Spleen (tissue), 11 donors: ENCODE measurements around the gene ATF6. TPM values are rescaled to one million over a fixed set of nuclear protein-coding genes. Genes with fewer than 3 reads are reported as not detected.

Source experiments
- DNase-seq: peaks from one replicate; pipeline ENCODE4 v3.0.0-alpha.2; 2020
- H3K27ac ChIP-seq, 8 donors: fragments of 200-600 bp; sonication (generic) in 7 of 8; 1 replicate in 4 of 8; 2 replicates in 4 of 8; pipeline versions ENCODE4 v1.5.0 to v1.8.0; 2016 to 2021; ENCODE audit warnings: inconsistent platforms in 4 of 8, mild to moderate bottlenecking in 4 of 8, moderate library complexity in 1 of 8
- H3K27me3 ChIP-seq, 7 donors: fragments of 200-600 bp; sonication (generic) in 6 of 7; replicated peaks in 1 of 7; 1 replicate in 4 of 7; 2 replicates in 3 of 7; pipeline versions ENCODE4 v1.5.0 to v1.8.0; 2016 to 2021; ENCODE audit warnings: inconsistent platforms in 3 of 7, mild to moderate bottlenecking in 1 of 7
- H3K36me3 ChIP-seq, 6 donors: fragments of 200-600 bp; sonication (generic) in 5 of 6; 1 replicate in 4 of 6; 2 replicates in 2 of 6; pipeline versions ENCODE4 v1.5.0 to v1.8.0; 2016 to 2021; ENCODE audit warnings: inconsistent platforms in 2 of 6
- H3K4me1 ChIP-seq, 6 donors: fragments of 200-600 bp; sonication (generic) in 5 of 6; 1 replicate in 3 of 6; 2 replicates in 3 of 6; pipeline versions ENCODE4 v1.5.0 to v1.8.0; 2016 to 2021; ENCODE audit warnings: inconsistent platforms in 3 of 6
- H3K4me3 ChIP-seq, 8 donors: fragments of 200-600 bp; sonication (generic) in 7 of 8; 1 replicate in 4 of 8; 2 replicates in 4 of 8; pipeline versions ENCODE4 v1.5.0 to v1.8.0; 2016 to 2021; ENCODE audit warnings: inconsistent platforms in 4 of 8, mild to moderate bottlenecking in 4 of 8, moderate library complexity in 2 of 8
- H3K9me3 ChIP-seq, 8 donors: fragments of 200-600 bp; sonication (generic) in 7 of 8; 1 replicate in 4 of 8; 2 replicates in 4 of 8; pipeline versions ENCODE4 v1.5.0 to v1.8.0; 2016 to 2021; ENCODE audit warnings: inconsistent platforms in 4 of 8
- POLR2A ChIP-seq, 3 donors: fragments of 450-650 bp; IDR thresholded peaks; one replicate each; pipeline ENCODE4 v1.5.1; 2017; ENCODE audit warnings: antibody characterized with exemption in 3 of 3, mild to moderate bottlenecking in 1 of 3
- POLR2AphosphoS5 ChIP-seq, 3 donors: sonication (generic); formaldehyde crosslinking; IDR thresholded peaks; one replicate each; pipeline ENCODE4 v1.5.1; 2017; ENCODE audit warnings: antibody characterized with exemption in 3 of 3
- WGBS, 5 donors: extraction: QIAGEN DNeasy Blood & Tissue Kit in 3 of 5; methylation state at CpG; one replicate each; pipeline versions ENCODE4 v1.1.5 to v1.1.7; 2013 to 2018; 5-methylcytosine and 5-hydroxymethylcytosine counted together
- intact Hi-C: fragments of 100-400 bp; cut with DNase I; formaldehyde crosslinking; loops from one replicate; pipeline ENCODE4 v1.15.0; 2023; ENCODE audit warnings: low total_unique reads
- polyA plus RNA-seq, 3 donors: library from polyadenylated mRNA; stranded (reverse); fragments of 200-250 nt; gene quantifications; one replicate each; pipeline ENCODE4 v1.2.1, GENCODE V29; 2013
- total RNA-seq, 7 donors: library from RNA; depleted of rRNA in 3 of 7; stranded (reverse); fragments of >200 nt in 3 of 7; fragmentation: NEBNext Ultra II Directional in 4 of 7; extraction: Animal tissue kit (Norgen Biotek cat#: 25700) in 4 of 7; gene quantifications; one replicate each; pipeline versions ENCODE4 v1.1.0 to v1.2.1, GENCODE V29; 2016 to 2021
- TF ChIP-seq, protein P1 (sequence below), 11 experiments: fragments of 200-600 bp in 7 of 11; fragments of 450-650 bp in 4 of 11; sonication (generic) in 4 of 11; IDR thresholded peaks in 8 of 11; conservative IDR thresholded peaks in 3 of 11; 1 replicate in 7 of 11; 2 replicates in 4 of 11; pipeline versions ENCODE4 v1.4.0 to v1.8.0; 2016 to 2021; ENCODE audit warnings: antibody characterized with exemption in 11 of 11, inconsistent platforms in 4 of 11, mild to moderate bottlenecking in 1 of 11
- donor health status: healthy with polysubstance abuse.
- donor health status: DM: no; HTN: no; CAD: no; lungs with moderate emphysema.
- donor health status: DM: no; HTN: no; CAD: no.
- donor health status: Bipolar disorder and iron deficiency.
- donor health status: healthy.
- donor health status: DM: no; HTN: no; CAD: no.
- donor health status: DM: yes; HTN: yes; CAD: no.

ATF6 gene
- total and polyA plus RNA-seq, 10 donors: 2.5 to 46.8 (median 33.0) TPM

DNA sequence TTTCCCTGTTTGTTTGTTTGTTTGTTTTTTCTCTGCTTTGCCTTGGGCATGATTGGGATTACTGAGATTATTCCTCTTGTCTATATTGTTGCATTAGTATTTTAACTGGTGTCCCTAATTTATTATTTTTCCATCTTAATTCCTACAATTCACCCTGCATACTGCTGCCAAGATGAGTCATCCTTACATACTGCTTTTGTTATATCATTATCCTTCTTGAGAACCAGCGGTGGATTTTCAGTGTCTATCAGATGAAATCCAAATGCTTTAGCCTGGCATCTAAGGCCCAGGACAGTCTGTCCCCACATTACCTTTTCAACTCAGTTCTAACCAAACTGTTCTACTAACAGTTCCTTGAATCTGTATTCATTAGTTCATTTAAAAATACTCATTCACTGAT, 155.9 kb downstream of the ATF6 start:
- Histone ChIP-seq H3K27me3 (no peaks in the 10 kb centered on the region), H3K27ac (no peak overlapping the region), H3K4me1 (peaks cover 0 to 11% (median 0%) of the 10 kb centered on the region in 6 donors), H3K4me3 (no peak overlapping the region), H3K36me3 (peaks cover 0 to 53% (median 3%) of the 10 kb centered on the region in 6 donors), H3K9me3 (no peaks in the 10 kb centered on the region)
- 91 to 98% (median 96%) methylated on average over 1 of the region's 1 CpG for WGBS, 5 donors
- no peak for DNase-seq
- intact Hi-C loops: no loop called here
- TF ChIP-seq POLR2A (IDR thresholded peaks at IDR 0.05) (no peak), POLR2AphosphoS5 (IDR thresholded peaks at IDR 0.05) (no peak)
- TF ChIP-seq, protein P1, sequence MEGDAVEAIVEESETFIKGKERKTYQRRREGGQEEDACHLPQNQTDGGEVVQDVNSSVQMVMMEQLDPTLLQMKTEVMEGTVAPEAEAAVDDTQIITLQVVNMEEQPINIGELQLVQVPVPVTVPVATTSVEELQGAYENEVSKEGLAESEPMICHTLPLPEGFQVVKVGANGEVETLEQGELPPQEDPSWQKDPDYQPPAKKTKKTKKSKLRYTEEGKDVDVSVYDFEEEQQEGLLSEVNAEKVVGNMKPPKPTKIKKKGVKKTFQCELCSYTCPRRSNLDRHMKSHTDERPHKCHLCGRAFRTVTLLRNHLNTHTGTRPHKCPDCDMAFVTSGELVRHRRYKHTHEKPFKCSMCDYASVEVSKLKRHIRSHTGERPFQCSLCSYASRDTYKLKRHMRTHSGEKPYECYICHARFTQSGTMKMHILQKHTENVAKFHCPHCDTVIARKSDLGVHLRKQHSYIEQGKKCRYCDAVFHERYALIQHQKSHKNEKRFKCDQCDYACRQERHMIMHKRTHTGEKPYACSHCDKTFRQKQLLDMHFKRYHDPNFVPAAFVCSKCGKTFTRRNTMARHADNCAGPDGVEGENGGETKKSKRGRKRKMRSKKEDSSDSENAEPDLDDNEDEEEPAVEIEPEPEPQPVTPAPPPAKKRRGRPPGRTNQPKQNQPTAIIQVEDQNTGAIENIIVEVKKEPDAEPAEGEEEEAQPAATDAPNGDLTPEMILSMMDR (IDR thresholded peaks at IDR 0.05 in 8 of 11, conservative IDR thresholded peaks at IDR 0.05 in 3 of 11): no peak

DNA sequence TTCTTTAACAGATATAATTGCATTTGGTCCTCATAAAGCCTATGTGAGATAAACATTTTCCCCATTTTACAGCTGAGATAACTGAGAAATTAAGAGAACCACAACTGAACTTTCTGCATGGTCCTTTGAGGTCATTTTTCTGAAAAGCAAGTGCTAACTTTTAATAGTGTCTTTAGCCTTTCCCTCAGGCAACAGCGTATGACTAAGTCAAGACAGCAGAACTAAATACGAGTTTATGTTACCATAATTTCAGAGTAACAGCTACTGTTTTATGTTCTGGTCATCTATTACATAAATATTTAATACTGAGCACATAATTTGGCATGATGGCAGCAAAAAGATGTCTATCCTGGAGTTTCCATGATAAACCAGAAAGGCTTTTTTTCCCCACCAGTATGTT, 161.9 kb downstream of the ATF6 start:
- H3K27ac ChIP-seq: no peak overlapping the region
- intact Hi-C loops: no loop called here
- peaks cover 0 to 32% (median 2%) of the 10 kb centered on the region in 6 donors for H3K36me3 ChIP-seq
- TF ChIP-seq, protein P1 (IDR thresholded peaks at IDR 0.05 in 8 of 11, conservative IDR thresholded peaks at IDR 0.05 in 3 of 11): no peak
- no peak for TF ChIP-seq POLR2AphosphoS5 (IDR thresholded peaks at IDR 0.05)
- no peak for TF ChIP-seq POLR2A (IDR thresholded peaks at IDR 0.05)
- peaks cover 0 to 4% (median 0%) of the 10 kb centered on the region in 6 donors for H3K4me1 ChIP-seq
- no peaks in the 10 kb centered on the region for H3K27me3 ChIP-seq
- H3K9me3 ChIP-seq: no peaks in the 10 kb centered on the region
- no peak overlapping the region for H3K4me3 ChIP-seq
- 95 to 99% (median 97%) methylated on average over 2 of the region's 2 CpGs for WGBS, 5 donors
- no peak for DNase-seq

DNA sequence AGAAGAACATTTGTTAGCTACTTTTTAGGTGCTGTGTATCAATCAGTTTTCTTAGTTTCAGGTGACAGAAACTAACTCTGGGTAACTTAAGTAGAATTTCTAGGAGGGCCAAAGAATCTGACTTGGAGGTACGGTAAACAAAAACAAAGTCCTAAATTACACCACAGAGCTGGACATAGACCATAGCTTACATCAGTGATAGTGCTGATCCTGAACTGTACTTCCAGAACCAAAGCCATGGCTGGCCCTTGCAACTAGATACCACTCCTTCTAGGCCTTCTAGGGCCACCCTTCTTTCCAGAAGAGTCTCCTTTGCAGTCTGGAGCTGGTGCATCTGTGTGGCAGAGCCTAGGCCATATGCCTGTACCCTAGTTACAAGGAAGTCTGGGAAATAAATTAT, 163.0 kb downstream of the ATF6 start:
- TF ChIP-seq, protein P1 (IDR thresholded peaks at IDR 0.05 in 8 of 11, conservative IDR thresholded peaks at IDR 0.05 in 3 of 11): no peak
- TF ChIP-seq POLR2AphosphoS5 (IDR thresholded peaks at IDR 0.05) (no peak), POLR2A (IDR thresholded peaks at IDR 0.05) (no peak)
- H3K9me3 ChIP-seq: no peaks in the 10 kb centered on the region
- no peak for DNase-seq
- H3K4me3 ChIP-seq: no peak overlapping the region
- intact Hi-C loops: no loop called here
- peaks cover 4 to 15% (median 7%) of the 10 kb centered on the region in 6 donors for H3K4me1 ChIP-seq
- H3K27ac ChIP-seq: no peak overlapping the region
- no peaks in the 10 kb centered on the region for H3K27me3 ChIP-seq
- peaks cover 0 to 25% (median 2%) of the 10 kb centered on the region in 6 donors for H3K36me3 ChIP-seq
- 94 to 100% (median 100%) methylated on average over 1 of the region's 1 CpG for WGBS, 5 donors

DNA sequence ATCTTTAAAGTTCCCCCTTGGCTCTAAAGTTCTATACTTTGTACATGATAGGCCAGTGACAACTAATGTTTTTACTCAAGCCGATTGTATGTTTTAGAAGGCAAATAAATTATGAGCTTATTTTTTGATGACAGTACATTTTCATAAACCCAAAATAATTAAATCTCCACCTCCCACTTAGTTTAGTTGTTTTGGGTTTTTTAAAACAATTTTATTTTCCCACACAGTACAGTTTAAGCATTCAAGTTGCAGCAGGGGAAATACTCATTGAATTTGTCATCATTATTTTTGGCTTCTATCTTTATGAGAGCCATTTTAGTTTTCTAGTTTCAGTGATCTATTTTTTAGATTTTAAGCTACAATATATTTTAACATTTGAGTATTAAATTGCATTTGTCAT, 163.9 kb downstream of the ATF6 start:
- no peaks in the 10 kb centered on the region for H3K27me3 ChIP-seq

More for the DNA sequence above, 163.9 kb downstream of the ATF6 start:
- DNase-seq: no peak
- Histone ChIP-seq H3K9me3 (no peaks in the 10 kb centered on the region), H3K4me1 (peaks cover 4 to 24% (median 11%) of the 10 kb centered on the region in 6 donors), H3K4me3 (no peak overlapping the region), H3K36me3 (peaks cover 0 to 16% (median 0%) of the 10 kb centered on the region in 6 donors), H3K27ac (no peak overlapping the region)
- 81 to 95% (median 87%) methylated on average over 1 of the region's 1 CpG for WGBS, 5 donors
- TF ChIP-seq, protein P1 (IDR thresholded peaks at IDR 0.05 in 8 of 11, conservative IDR thresholded peaks at IDR 0.05 in 3 of 11): no peak
- TF ChIP-seq POLR2AphosphoS5 (IDR thresholded peaks at IDR 0.05) (no peak), POLR2A (IDR thresholded peaks at IDR 0.05) (no peak)
- intact Hi-C loops: no loop called here
